Trophoblast cell (in vitro differentiated cells and primary cell): ENCODE measurements around the gene NHERF2.

ENCODE experiments used
- DNase-seq, 2 donors: peaks; one replicate each; pipeline ENCODE4 v3.0.0-alpha.2; 2016
- H2AFZ ChIP-seq: 2 replicates; pipeline ENCODE4 v1.6.1; 2013; ENCODE audit warnings: low read length, moderate library complexity, mild to moderate bottlenecking; ENCODE audit not compliant: insufficient read depth, poor library complexity
- H2AK5ac ChIP-seq: 2 replicates; pipeline ENCODE4 v1.6.1; 2013; ENCODE audit warnings: mild to moderate bottlenecking, low read length
- H2BK120ac ChIP-seq: 2 replicates; pipeline ENCODE4 v1.6.1; 2013; ENCODE audit warnings: low read length, mild to moderate bottlenecking, moderate library complexity; ENCODE audit not compliant: insufficient read depth, poor library complexity
- H2BK12ac ChIP-seq: 2 replicates; pipeline ENCODE4 v1.6.1; 2013; ENCODE audit warnings: mild to moderate bottlenecking, low read length, moderate library complexity
- H2BK5ac ChIP-seq: 2 replicates; pipeline ENCODE4 v1.6.1; 2013; ENCODE audit warnings: low read length, low read depth, moderate library complexity, mild to moderate bottlenecking; ENCODE audit not compliant: poor library complexity
- H3K14ac ChIP-seq: 2 replicates; pipeline ENCODE4 v1.6.1; 2013; ENCODE audit warnings: mild to moderate bottlenecking, low read length
- H3K18ac ChIP-seq: 2 replicates; pipeline ENCODE4 v1.6.1; 2013; ENCODE audit warnings: mild to moderate bottlenecking, low read length
- H3K23ac ChIP-seq: 2 replicates; pipeline ENCODE4 v1.6.1; 2013; ENCODE audit warnings: low read length
- H3K27ac ChIP-seq: 2 replicates; pipeline ENCODE4 v1.5.1; 2013; ENCODE audit warnings: low read depth, mild to moderate bottlenecking, inconsistent platforms, low read length, moderate library complexity
- H3K27me3 ChIP-seq: 2 replicates; pipeline ENCODE4 v1.6.1; 2013; ENCODE audit warnings: inconsistent platforms, mild to moderate bottlenecking, low read length, moderate library complexity; ENCODE audit not compliant: insufficient read depth
- H3K36me3 ChIP-seq, 2 experiments: 1 replicate in 1 of 2; 2 replicates in 1 of 2; pipeline ENCODE4 v1.6.1; 2013; ENCODE audit warnings: low read length in 2 of 2, mild to moderate bottlenecking in 2 of 2, moderate library complexity in 1 of 2; ENCODE audit not compliant: insufficient read depth in 2 of 2, control insufficient read depth in 1 of 2
- H3K4ac ChIP-seq: 2 replicates; pipeline ENCODE4 v1.6.1; 2013; ENCODE audit warnings: low read depth, mild to moderate bottlenecking, low read length, moderate library complexity
- H3K4me1 ChIP-seq, 2 experiments: 1 replicate in 1 of 2; 2 replicates in 1 of 2; pipeline ENCODE4 v1.6.1; 2013; ENCODE audit warnings: low read length in 2 of 2, mild to moderate bottlenecking in 2 of 2, moderate library complexity in 1 of 2; ENCODE audit not compliant: insufficient read depth in 2 of 2, control insufficient read depth in 1 of 2
- H3K4me2 ChIP-seq: 2 replicates; pipeline ENCODE4 v1.6.1; 2013; ENCODE audit warnings: inconsistent platforms, mild to moderate bottlenecking, low read length, moderate library complexity
- H3K4me3 ChIP-seq: 2 replicates; pipeline ENCODE4 v1.5.1; 2013; ENCODE audit warnings: mild to moderate bottlenecking, low read depth, low read length, inconsistent platforms
- H3K79me1 ChIP-seq: one replicate; pipeline ENCODE4 v1.6.1; 2013; ENCODE audit warnings: low read length
- H3K79me2 ChIP-seq: 2 replicates; pipeline ENCODE4 v1.6.1; 2013; ENCODE audit warnings: low read length, mild to moderate bottlenecking; ENCODE audit not compliant: control insufficient read depth, insufficient read depth, poor library complexity
- H3K9ac ChIP-seq: 2 replicates; pipeline ENCODE4 v1.6.1; 2013; ENCODE audit warnings: mild to moderate bottlenecking, low read length
- H3K9me3 ChIP-seq: 2 replicates; pipeline ENCODE4 v1.6.1; 2013; ENCODE audit warnings: low read depth, mild to moderate bottlenecking, control low read depth, inconsistent platforms, low read length; ENCODE audit not compliant: insufficient read depth
- H4K12ac ChIP-seq: 2 replicates; pipeline ENCODE4 v1.6.1; 2013; ENCODE audit warnings: low read depth, mild to moderate bottlenecking, low read length, moderate library complexity
- H4K8ac ChIP-seq: 2 replicates; pipeline ENCODE4 v1.6.1; 2013; ENCODE audit warnings: low read depth, mild to moderate bottlenecking, low read length, moderate library complexity
- H4K91ac ChIP-seq: one replicate; pipeline ENCODE4 v1.6.1; 2013; ENCODE audit warnings: low read depth, mild to moderate bottlenecking, low read length, moderate library complexity
- WGBS: extraction: QIAGEN DNeasy Blood & Tissue Kit; methylation state at CpG from one replicate; pipeline ENCODE4 v1.1.7; 2013; ENCODE audit warnings: missing lambda C conversion rate; ENCODE audit not compliant: insufficient read length, insufficient coverage; ENCODE audit errors: extremely low coverage; 5-methylcytosine and 5-hydroxymethylcytosine counted together

Gene NHERF2

DNA sequence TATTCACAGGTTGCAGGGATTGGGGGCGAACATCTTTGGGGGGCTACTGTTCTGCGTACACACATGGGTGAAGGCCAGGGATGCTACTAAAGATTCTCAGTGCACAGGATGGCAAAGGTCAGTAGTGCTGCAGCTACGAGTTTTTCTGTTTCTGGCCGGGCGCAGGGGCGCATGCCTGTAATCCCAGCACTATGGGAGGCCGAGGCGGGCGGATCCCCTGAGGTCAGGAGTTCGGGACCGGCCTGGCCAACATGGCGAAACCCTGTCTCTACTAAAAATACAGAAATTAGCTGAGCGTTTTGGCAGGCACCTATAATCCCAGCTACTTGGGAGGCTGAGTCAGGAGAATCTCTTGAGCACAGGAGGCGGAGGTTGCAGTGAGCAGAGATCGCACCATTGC, 13.2 kb upstream of the NHERF2 start:
- Histone ChIP-seq H3K4me2 (no peak overlapping the region), H3K36me3 (no peaks in the 10 kb centered on the region), H2AFZ (no peak overlapping the region), H3K27ac (no peak overlapping the region), H2BK5ac (no peak overlapping the region), H4K12ac (no peak overlapping the region), H3K4ac (no peak overlapping the region), H2BK120ac (no peak overlapping the region), H3K14ac (no peak overlapping the region), H4K91ac (no peak overlapping the region), H3K79me1 (peaks cover 7% of the 10 kb centered on the region), H3K79me2 (peaks cover 7% of the 10 kb centered on the region), H3K18ac (no peak overlapping the region), H3K9me3 (no peaks in the 10 kb centered on the region), H3K9ac (no peak overlapping the region), H3K4me3 (no peak overlapping the region), H4K8ac (no peak overlapping the region), H3K23ac (no peak overlapping the region), H2AK5ac (no peak overlapping the region), H2BK12ac (no peak overlapping the region), H3K27me3 (peaks cover 2% of the 10 kb centered on the region), H3K4me1 (peaks cover 8 to 10% of the 10 kb centered on the region in 2 experiments)
- no peak for DNase-seq
- WGBS, result no CpG with 5 or more reads among the region's 15 CpGs

DNA sequence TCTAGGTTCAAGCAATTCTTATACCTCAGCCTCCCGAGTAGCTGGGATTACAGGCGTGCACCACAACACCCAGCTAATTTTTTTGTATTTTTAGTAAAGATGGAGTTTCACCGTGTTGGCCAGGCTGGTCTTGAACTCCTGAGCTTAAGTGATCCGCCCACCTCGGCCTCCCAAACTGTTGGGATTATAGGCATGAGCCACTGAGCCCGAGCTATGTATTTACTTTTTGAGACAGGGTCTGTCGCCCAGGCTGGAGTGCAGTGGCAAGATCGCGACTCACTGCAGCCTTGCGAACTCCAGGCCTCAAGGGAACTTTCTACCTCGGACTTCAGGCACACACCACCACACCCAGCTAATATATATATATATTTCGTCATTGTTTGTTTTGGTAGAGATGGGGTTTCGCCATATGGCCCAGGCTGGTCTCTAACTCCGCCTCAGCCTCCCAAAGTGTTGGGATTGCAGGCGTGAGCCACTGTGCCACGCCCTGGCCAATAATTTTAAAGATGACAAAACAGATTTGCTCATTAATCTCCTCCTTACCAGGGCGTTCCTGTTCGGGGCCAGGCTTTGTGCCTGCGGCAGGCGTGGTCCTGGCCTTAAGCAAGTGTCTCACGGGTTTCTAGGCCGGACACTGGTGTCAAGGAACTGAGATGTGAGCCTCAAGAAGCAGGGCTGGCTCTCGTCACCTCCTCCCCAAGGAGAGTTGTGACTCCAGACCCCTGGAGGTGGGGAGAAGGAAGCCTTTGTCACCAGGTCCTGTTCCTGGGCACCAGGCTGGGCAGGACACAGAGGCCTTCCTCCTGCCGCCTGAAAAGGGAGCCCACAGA, 11.4 kb upstream of the NHERF2 start:
- no peak overlapping the region for H3K4ac ChIP-seq

DNA sequence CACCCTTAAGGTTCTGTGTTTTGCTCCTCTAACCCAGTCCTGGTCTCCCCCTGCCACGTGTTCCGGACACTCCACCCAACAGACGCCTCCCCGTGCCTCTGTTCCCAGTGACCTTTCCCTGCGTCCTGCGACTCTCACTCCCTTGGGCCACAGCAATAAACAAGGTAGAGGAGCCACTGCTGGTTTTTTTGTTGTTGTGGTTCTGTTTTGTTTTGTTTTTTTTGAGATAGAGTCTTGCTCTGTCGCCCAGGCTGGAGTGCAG, 10.8 kb upstream of the NHERF2 start:
- H3K4me2 ChIP-seq, result no peak overlapping the region
- no peak overlapping the region for H4K12ac ChIP-seq
- no peaks in the 10 kb centered on the region for H3K79me1 ChIP-seq
- H2AK5ac ChIP-seq, result no peak overlapping the region
- no peaks in the 10 kb centered on the region for H3K36me3 ChIP-seq
- H4K91ac ChIP-seq, result no peak overlapping the region
- no peak overlapping the region for H2BK5ac ChIP-seq
- no peak overlapping the region for H3K9ac ChIP-seq
- no CpG with 5 or more reads among the region's 7 CpGs for WGBS
- H3K18ac ChIP-seq, result no peak overlapping the region
- H3K27ac ChIP-seq, result no peak overlapping the region
- peaks cover 2% of the 10 kb centered on the region for H3K9me3 ChIP-seq
- no peak overlapping the region for H3K23ac ChIP-seq
- no peak overlapping the region for H3K4ac ChIP-seq
- no peak overlapping the region for H4K8ac ChIP-seq
- H3K27me3 ChIP-seq, result peaks cover 22% of the 10 kb centered on the region
- H2BK12ac ChIP-seq, result no peak overlapping the region
- DNase-seq, result no peak
- no peak overlapping the region for H3K14ac ChIP-seq
- H3K79me2 ChIP-seq, result no peaks in the 10 kb centered on the region
- no peak overlapping the region for H2AFZ ChIP-seq
- peaks cover 6 to 12% of the 10 kb centered on the region in 2 experiments for H3K4me1 ChIP-seq
- no peak overlapping the region for H3K4me3 ChIP-seq
- H2BK120ac ChIP-seq, result no peak overlapping the region

More for the DNA sequence above, 11.4 kb upstream of the NHERF2 start:
- Histone ChIP-seq H3K18ac (no peak overlapping the region), H2BK120ac (no peak overlapping the region), H3K27me3 (peaks cover 17% of the 10 kb centered on the region), H2BK12ac (no peak overlapping the region), H3K9me3 (peaks cover 1% of the 10 kb centered on the region), H3K36me3 (no peaks in the 10 kb centered on the region), H3K79me2 (no peaks in the 10 kb centered on the region), H4K8ac (no peak overlapping the region), H2AK5ac (no peak overlapping the region), H4K91ac (no peak overlapping the region), H4K12ac (no peak overlapping the region), H2BK5ac (no peak overlapping the region), H3K79me1 (no peaks in the 10 kb centered on the region), H3K4me3 (no peak overlapping the region), H3K4me1 (peaks cover 10 to 12% of the 10 kb centered on the region in 2 experiments), H3K27ac (no peak overlapping the region), H3K23ac (no peak overlapping the region), H3K9ac (no peak overlapping the region), H3K4me2 (no peak overlapping the region), H3K14ac (no peak overlapping the region), H2AFZ (no peak overlapping the region)
- no peak for DNase-seq
- WGBS, result no CpG with 5 or more reads among the region's 24 CpGs

DNA sequence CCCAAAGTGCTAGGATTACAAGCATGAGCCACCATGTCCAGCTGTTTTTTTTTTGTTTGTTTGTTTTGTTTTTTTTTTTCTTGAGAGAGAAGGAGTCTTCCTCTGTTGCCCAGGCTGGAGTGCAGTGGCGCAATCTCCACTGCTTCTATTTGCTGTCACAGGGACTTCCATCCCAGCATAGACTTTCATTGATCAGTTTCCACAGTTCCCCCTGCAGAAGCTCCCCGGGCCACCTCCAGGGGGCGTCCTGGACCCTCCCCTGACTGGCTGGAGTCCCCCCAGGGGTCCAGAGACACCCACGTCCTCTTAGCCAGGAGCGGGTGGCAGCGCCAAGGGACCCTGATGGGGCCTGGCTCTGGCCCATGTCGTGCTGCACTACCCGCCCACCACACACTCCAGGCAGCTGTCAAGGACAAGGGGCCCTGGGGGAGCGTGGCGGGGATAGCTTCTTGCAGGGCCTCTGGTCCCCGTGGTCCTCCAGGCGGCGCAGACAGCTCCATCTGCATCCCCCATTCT, 10.2 kb upstream of the NHERF2 start:
- no peaks in the 10 kb centered on the region for H3K79me1 ChIP-seq
- no peak overlapping the region for H4K91ac ChIP-seq
- DNase-seq, result no peak
- H3K79me2 ChIP-seq, result no peaks in the 10 kb centered on the region
- H3K27ac ChIP-seq, result no peak overlapping the region
- no peak overlapping the region for H2AK5ac ChIP-seq
- no peak overlapping the region for H2BK120ac ChIP-seq
- no peak overlapping the region for H3K9ac ChIP-seq
- no peak overlapping the region for H4K8ac ChIP-seq
- H3K9me3 ChIP-seq, result peaks cover 2% of the 10 kb centered on the region
- no peak overlapping the region for H2AFZ ChIP-seq
- no peak overlapping the region for H4K12ac ChIP-seq
- no peak overlapping the region for H2BK5ac ChIP-seq
- H3K27me3 ChIP-seq, result peaks cover 22% of the 10 kb centered on the region
- H3K4me1 ChIP-seq, result peaks cover 6 to 12% of the 10 kb centered on the region in 2 experiments
- H3K4me2 ChIP-seq, result no peak overlapping the region
- H3K4me3 ChIP-seq, result no peak overlapping the region
- no peaks in the 10 kb centered on the region for H3K36me3 ChIP-seq
- H3K14ac ChIP-seq, result no peak overlapping the region
- WGBS, result no CpG with 5 or more reads among the region's 13 CpGs
- no peak overlapping the region for H3K18ac ChIP-seq
- H2BK12ac ChIP-seq, result no peak overlapping the region
- no peak overlapping the region for H3K4ac ChIP-seq
- no peak overlapping the region for H3K23ac ChIP-seq
